Transverse colon (tissue), 4 donors: ENCODE measurements around the gene ZER1. TPM values are rescaled to one million over a fixed set of nuclear protein-coding genes. Genes with fewer than 3 reads are reported as not detected.
A peak's percentile ranks its signal among the peaks of the same experiment; 100 is the strongest.
"Not testable (repeated sequence)": the region's sequence is repeated elsewhere in the genome, so short reads cannot be mapped to it uniquely, and the experiment has no call there.

Source experiments
- DNase-seq: peaks from one replicate; pipeline ENCODE4 v3.0.0-alpha.2; 2019
- H3K27ac ChIP-seq, 4 donors: fragments of 200-600 bp; sonication (generic); 2 replicates each; pipeline ENCODE4 v1.5.1; 2016 to 2018; ENCODE audit warnings: inconsistent platforms in 4 of 4
- H3K27me3 ChIP-seq: fragments of 200-600 bp; sonication (generic); 2 replicates; pipeline ENCODE4 v1.5.1; 2017; ENCODE audit warnings: inconsistent platforms
- H3K36me3 ChIP-seq, 4 donors: fragments of 200-600 bp; sonication (generic); 2 replicates each; pipeline ENCODE4 v1.5.1; 2017 to 2019; ENCODE audit warnings: inconsistent platforms in 4 of 4
- H3K4me1 ChIP-seq, 4 donors: fragments of 200-600 bp; sonication (generic); 2 replicates each; pipeline ENCODE4 v1.5.1; 2017 to 2020; ENCODE audit warnings: inconsistent platforms in 4 of 4
- H3K4me3 ChIP-seq, 4 donors: fragments of 200-600 bp; sonication (generic); 1 replicate in 1 of 4; 2 replicates in 3 of 4; pipeline versions ENCODE4 v1.5.1 to v1.6.1; 2017 to 2019; ENCODE audit warnings: inconsistent platforms in 4 of 4
- H3K9me3 ChIP-seq, 2 donors: fragments of 200-600 bp; sonication (generic); 2 replicates each; pipeline ENCODE4 v1.5.1; 2017 to 2019; ENCODE audit warnings: inconsistent platforms in 2 of 2
- CTCF ChIP-seq, 5 experiments: fragments of 200-600 bp in 3 of 5; fragments of 450-650 bp in 2 of 5; sonication (generic) in 3 of 5; IDR thresholded peaks; 1 replicate in 2 of 5; 2 replicates in 3 of 5; pipeline ENCODE4 v1.5.1; 2016 to 2017; ENCODE audit warnings: antibody characterized with exemption in 5 of 5, inconsistent platforms in 3 of 5, mild to moderate bottlenecking in 2 of 5, moderate library complexity in 1 of 5
- EP300 ChIP-seq: sonication (generic); formaldehyde crosslinking; IDR thresholded peaks from one replicate; pipeline ENCODE4 v1.6.1; 2017; ENCODE audit warnings: antibody characterized with exemption, low read depth
- POLR2A ChIP-seq: fragments of 450-650 bp; IDR thresholded peaks from one replicate; pipeline ENCODE4 v1.6.1; 2016; ENCODE audit warnings: antibody characterized with exemption, mild to moderate bottlenecking, moderate library complexity
- POLR2AphosphoS5 ChIP-seq, 3 donors: sonication (generic); formaldehyde crosslinking; IDR thresholded peaks; one replicate each; pipeline ENCODE4 v1.6.1; 2016; ENCODE audit warnings: antibody characterized with exemption in 3 of 3
- WGBS, 2 donors: methylation state at CpG; one replicate each; pipeline ENCODE4 v1.1.5; 2018; ENCODE audit warnings: low coverage in 1 of 2; 5-methylcytosine and 5-hydroxymethylcytosine counted together
- in situ Hi-C, 4 donors: fragments of 200-750 bp; cut with MboI; loops; one replicate each; pipeline versions ENCODE4 v1.15.0 to v1.15.1; 2017; ENCODE audit warnings: low sequenced_read_pairs in 3 of 4, low pct_ligation_motif_present in 1 of 4, low pct_unique_long_range_greater_than_20kb in 1 of 4
- intact Hi-C: fragments of 100-400 bp; cut with DNase I; formaldehyde crosslinking; loops from one replicate; pipeline ENCODE4 v1.15.1; 2023; ENCODE audit warnings: low total_unique reads
- total RNA-seq, 4 donors: library from RNA; depleted of rRNA; stranded (reverse); fragments of >200 nt; gene quantifications; one replicate each; pipeline ENCODE4 v1.1.0, GENCODE V29; 2016

Gene ZER1
- total RNA-seq, 4 donors from 2014 or later: 57.5 to 116 (median 73.8) TPM

DNA sequence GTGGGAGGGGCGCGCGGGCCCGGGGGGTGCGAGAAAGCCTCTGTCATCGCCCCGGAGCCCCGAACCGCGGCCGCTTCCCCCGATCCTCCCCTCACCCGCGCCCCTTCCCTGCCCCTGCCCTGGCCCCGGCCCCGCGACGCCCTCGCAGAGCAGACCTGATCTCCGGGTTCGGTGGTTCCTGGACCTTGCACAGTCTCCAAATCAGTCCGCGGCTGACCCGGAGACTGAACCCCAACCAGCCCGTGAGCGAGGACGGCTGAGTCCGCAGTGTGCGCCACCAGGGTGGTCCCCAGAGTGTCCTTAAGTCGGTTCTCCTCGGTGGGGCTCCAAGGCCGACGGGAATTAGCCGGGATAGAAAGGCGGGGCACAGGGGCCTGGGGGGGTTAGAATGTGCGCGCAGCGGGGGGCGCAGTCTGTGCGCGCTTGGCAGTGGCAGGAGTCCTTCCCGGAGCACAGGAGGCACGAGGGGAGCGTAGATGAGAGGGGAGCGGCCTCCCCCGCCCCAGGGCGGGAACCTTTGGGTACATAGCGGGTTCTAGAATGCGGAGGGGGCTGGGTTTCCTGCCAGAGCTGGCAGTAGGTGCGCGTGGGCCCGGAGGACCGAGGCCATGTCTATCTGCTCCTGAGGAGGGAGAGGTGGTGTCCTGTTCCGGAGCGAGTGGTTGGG, 68.6 kb downstream of the ZER1 start:
- H3K27me3 ChIP-seq: no peaks in the 10 kb centered on the region
- no peaks in the 10 kb centered on the region for H3K36me3 ChIP-seq
- peak overlapping the region; percentile 66 to 83 (median 76) for H3K27ac ChIP-seq
- DNase-seq: no peak
- peak overlapping the region; percentile 66 to 85 (median 72) for H3K4me3 ChIP-seq
- H3K4me1 ChIP-seq: peaks cover 0 to 10% (median 6%) of the 10 kb centered on the region in 4 donors
- no peak for TF ChIP-seq CTCF (IDR thresholded peaks at IDR 0.05)
- TF ChIP-seq POLR2A: no peak
- TF ChIP-seq POLR2AphosphoS5 (IDR thresholded peaks at IDR 0.05): no peak
- no peak for TF ChIP-seq EP300
- intact Hi-C loops (loop anchor here (1.0 kb wide), 1 partner anchor 81 kb away; no protein-coding TSS in a partner anchor), in situ Hi-C loops (no loop called here)
- H3K9me3 ChIP-seq: no peaks in the 10 kb centered on the region
- 12 to 49% methylated on average over 3 to 51 of the region's 55 CpGs for WGBS, 2 donors

DNA sequence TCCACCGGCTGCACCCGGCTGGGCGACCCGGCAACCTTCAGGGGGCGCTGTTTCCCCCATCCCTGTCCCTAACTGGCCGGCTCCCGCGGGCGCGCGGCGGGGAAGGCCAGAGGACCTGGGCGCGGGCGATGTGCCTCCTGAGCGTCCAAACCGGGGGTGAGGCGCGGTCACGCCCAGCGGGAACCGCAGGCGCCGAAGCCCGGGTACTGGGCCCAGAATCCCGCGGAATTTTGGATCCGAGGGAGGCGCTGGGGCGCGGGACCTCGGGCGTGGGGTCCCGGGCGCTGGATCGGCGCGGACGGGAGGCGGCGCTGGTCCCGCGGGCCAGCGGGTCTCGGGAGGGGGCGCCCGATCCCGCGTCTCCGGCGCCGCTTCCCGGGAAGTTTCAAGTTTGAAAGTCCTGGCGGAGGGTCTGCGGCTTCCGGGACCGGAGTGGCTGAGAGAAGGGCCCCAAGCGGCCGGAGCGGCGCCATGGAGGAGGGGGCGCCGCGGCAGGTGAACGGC, 69.2 kb downstream of the ZER1 start, which contains the start of gene PKN3:
Gene PKN3 (plus strand): TSS at position 59 of the 504 bp plus-strand sequence. CDS start 413 bp downstream, at position 472.
- WGBS, 2 donors: 0% methylated on average over 61 of the region's 65 CpGs; no CpG with 5 or more reads in 1 of the 2 donors

GRCh38 chr9:128701227-128701854, 70.4 kb downstream of the ZER1 start:
- no peak overlapping the region for H3K4me3 ChIP-seq
- TF ChIP-seq POLR2AphosphoS5 (IDR thresholded peaks at IDR 0.05) (no peak), EP300 (no peak), POLR2A (no peak), CTCF (IDR thresholded peaks at IDR 0.05) (no peak)
- no peak for DNase-seq
- H3K27me3 ChIP-seq: no peaks in the 10 kb centered on the region
- H3K9me3 ChIP-seq: no peaks in the 10 kb centered on the region
- WGBS, 2 donors: 78 to 85% methylated on average over 4 to 10 of the region's 10 CpGs
- in situ Hi-C loops: no loop called here
- H3K4me1 ChIP-seq: peaks cover 0 to 10% (median 6%) of the 10 kb centered on the region in 4 donors
- H3K27ac ChIP-seq: no peak overlapping the region
- intact Hi-C loops: no loop called here
- no peaks in the 10 kb centered on the region for H3K36me3 ChIP-seq

More for the DNA sequence above, 69.2 kb downstream of the ZER1 start, which contains the start of gene PKN3:
- TF ChIP-seq CTCF (IDR thresholded peaks at IDR 0.05) (peak; percentile 89 to 91 (median 90)), POLR2AphosphoS5 (IDR thresholded peaks at IDR 0.05) (peak in 1 of 3 donors; percentile 18), EP300 (no peak), POLR2A (no peak)
- peak within 1 kb of the TSS; percentile 66 to 85 (median 72) for H3K4me3 ChIP-seq
- peak within 1 kb of the TSS; percentile 66 to 83 (median 76) for H3K27ac ChIP-seq
- intact Hi-C loops: no loop called here
- H3K4me1 ChIP-seq: peaks cover 0 to 10% (median 6%) of the 10 kb centered on the region in 4 donors
- H3K9me3 ChIP-seq: no peaks in the 10 kb centered on the region
- peak; percentile 92 for DNase-seq
- H3K27me3 ChIP-seq: no peaks in the 10 kb centered on the region
- in situ Hi-C loops: no loop called here
- H3K36me3 ChIP-seq: no peaks in the 10 kb centered on the region

- H3K4me3 ChIP-seq, H3K9me3 ChIP-seq, H3K27ac ChIP-seq, intact Hi-C loops, in situ Hi-C loops, H3K27me3 ChIP-seq, DNase-seq, H3K4me1 ChIP-seq: not testable (repeated sequence)
- WGBS, 2 donors: 91 to 100% methylated on average over 8 to 30 of the region's 30 CpGs
- peaks cover 0 to 12% (median 3%) of the 10 kb centered on the region in 4 donors for H3K36me3 ChIP-seq
Measured at GRCh38 chr9:128699096-128699795, 72.5 kb downstream of the ZER1 start.
